Heart right ventricle (tissue), 16 donors: Measurements from ENCODE around the gene FAM89B. TPM values are rescaled to one million over a fixed set of nuclear protein-coding genes. Genes with fewer than 3 reads are reported as not detected.

ENCODE experiments used
- ATAC-seq, 8 donors: fragments of 200-7000 bp; cut with Tn5 transposase; one replicate each; pipeline ENCODE4 v1.9.1; 2020; ENCODE audit warnings: mild to moderate bottlenecking in 8 of 8, moderate library complexity in 8 of 8, moderate number of reproducible peaks in 1 of 8
- DNase-seq, 2 donors: peaks; one replicate each; pipeline ENCODE4 v3.0.0-alpha.2; 2020
- H3K27ac ChIP-seq, 10 donors: fragments of 200-600 bp; sonication (generic) in 2 of 10; one replicate each; pipeline versions ENCODE4 v1.5.0 to v1.8.0; 2020 to 2022; ENCODE audit warnings: mild to moderate bottlenecking in 3 of 10
- H3K27me3 ChIP-seq, 7 donors: fragments of 200-600 bp; one replicate each; pipeline ENCODE4 v1.8.0; 2021 to 2022; ENCODE audit warnings: mild to moderate bottlenecking in 2 of 7
- H3K36me3 ChIP-seq, 9 donors: fragments of 200-600 bp; sonication (generic) in 1 of 9; one replicate each; pipeline versions ENCODE4 v1.5.0 to v1.8.0; 2020 to 2022; ENCODE audit warnings: mild to moderate bottlenecking in 2 of 9
- H3K4me1 ChIP-seq, 9 donors: fragments of 200-600 bp; sonication (generic) in 1 of 9; one replicate each; pipeline versions ENCODE4 v1.5.0 to v1.8.0; 2020 to 2022; ENCODE audit warnings: mild to moderate bottlenecking in 4 of 9
- H3K4me3 ChIP-seq, 10 donors: fragments of 200-600 bp; sonication (generic) in 2 of 10; one replicate each; pipeline versions ENCODE4 v1.5.0 to v1.8.0; 2020 to 2022; ENCODE audit warnings: mild to moderate bottlenecking in 7 of 10, moderate library complexity in 2 of 10
- H3K9me3 ChIP-seq, 11 donors: fragments of 200-600 bp in 10 of 11; sonication (generic) in 2 of 11; one replicate each; pipeline versions ENCODE4 v1.5.0 to v1.8.0; 2013 to 2022; ENCODE audit warnings: mild to moderate bottlenecking in 2 of 11, control low read depth in 1 of 11, moderate library complexity in 1 of 11
- CTCF ChIP-seq, 9 donors: fragments of 200-600 bp; sonication (generic) in 2 of 9; IDR thresholded peaks; one replicate each; pipeline versions ENCODE4 v1.5.0 to v1.8.0; 2021 to 2022; ENCODE audit warnings: antibody characterized with exemption in 9 of 9, mild to moderate bottlenecking in 5 of 9, moderate library complexity in 1 of 9
- whole genome bisulfite sequencing, 2 donors: extraction: QIAGEN DNeasy Blood & Tissue Kit; methylation state at CpG; one replicate each; pipeline ENCODE4 v1.1.7; 2013; ENCODE audit warnings: inconsistent platforms in 1 of 2; 5-methylcytosine and 5-hydroxymethylcytosine counted together
- intact Hi-C, 10 donors: fragments of 100-400 bp; cut with DNase I; formaldehyde crosslinking; loops; one replicate each; pipeline versions ENCODE4 v1.11.1 to v1.14.2; 2022
- polyA plus RNA-seq, 2 donors: library from polyadenylated mRNA; stranded (reverse); fragments of 200-250 nt; gene quantifications; one replicate each; pipeline ENCODE4 v1.2.3, GENCODE V29; 2013
- total RNA-seq, 10 donors: library from RNA; stranded (reverse); fragmentation: NEBNext Ultra II Directional in 3 of 10; extraction: Animal tissue kit (Norgen Biotek cat#: 25700) in 3 of 10; gene quantifications; one replicate each; pipeline versions ENCODE4 v1.2.1 to v1.2.4, GENCODE V29; 2021 to 2023
- donor health status: Arrhythmogenic right ventricular cardiomyopathy.
- donor health status: ischemic (EF 13 %, LVEDD 7.1; RV severe dilation, severe dysfunction).
- donor health status: healthy with polysubstance abuse.
- donor health status: DM: no; HTN: yes; CAD: no.
- donor health status: DM: no; HTN: no; CAD: no.
- donor health status: ischemic (EF 25% LVEDD 6.9; RV normal size, moderate dysfunction).
- donor health status: ischemic (EF 25% LVEDD 5.7; RV mildly dilated, moderate dysfunction).
- donor health status: healthy.
- donor health status: DM: yes; HTN: yes; CAD: no.
- donor health status: Ischemic cardiomyopathy.
- donor health status: ischemic (EF 35%, LVEDD 5.7; RV mildly dilated, moderate dysfunction).
- donor health status: nonischemic (EF 11% LVEDD 7.7; RV severe dilation, severe dysfunction).
- donor health status: DM: yes; HTN: yes; CAD: no.
- donor health status: PGD.
- donor health status: ischemic (EF 29% LVEDD 5.4; RV normal size, mild dysfunction).
- donor health status: nonischemic (EF 23%, LVEDD 6.1; RV moderate dilation, normal function).

The FAM89B gene
- total and polyA plus RNA-seq, 12 donors, result 21.2 to 55.7 (median 33.8) TPM

GRCh38 chr11:65598258-65598699, 25.9 kb downstream of the FAM89B start:
- ATAC-seq (no peak), DNase-seq (no peak)
- intact Hi-C loops, result no loop called here
- Histone ChIP-seq H3K4me3 (no peak overlapping the region), H3K4me1 (peaks cover 4 to 33% (median 14%) of the 10 kb centered on the region in 9 donors), H3K27me3 (no peaks in the 10 kb centered on the region), H3K36me3 (peaks cover 0 to 75% (median 27%) of the 10 kb centered on the region in 9 donors), H3K27ac (no peak overlapping the region), H3K9me3 (no peaks in the 10 kb centered on the region)
- WGBS, 2 donors, result 89 to 93% methylated on average over 16 of the region's 16 CpGs
- no peak for TF ChIP-seq CTCF (IDR thresholded peaks at IDR 0.05)

- Histone ChIP-seq H3K9me3 (no peaks in the 10 kb centered on the region), H3K27me3 (no peaks in the 10 kb centered on the region), H3K4me3 (no peak overlapping the region), H3K27ac (no peak overlapping the region), H3K36me3 (peaks cover 0 to 79% (median 34%) of the 10 kb centered on the region in 9 donors), H3K4me1 (peaks cover 0 to 26% (median 7%) of the 10 kb centered on the region in 9 donors)
- WGBS, 2 donors, result 87 to 88% methylated on average over 49 of the region's 49 CpGs
- no peak for ATAC-seq
- TF ChIP-seq CTCF (IDR thresholded peaks at IDR 0.05), result no peak
- no peak for DNase-seq
- intact Hi-C loops, result no loop called here
Measured at GRCh38 chr11:65599216-65599954, 27.0 kb downstream of the FAM89B start.

GRCh38 chr11:65599955-65600246, 27.6 kb downstream of the FAM89B start:
- DNase-seq (no peak), ATAC-seq (peak in 1 of 8 donors; percentile 5)
- TF ChIP-seq CTCF (IDR thresholded peaks at IDR 0.05), result no peak
- no peak overlapping the region for H3K27ac ChIP-seq
- H3K9me3 ChIP-seq, result no peaks in the 10 kb centered on the region
- H3K36me3 ChIP-seq, result peaks cover 0 to 84% (median 38%) of the 10 kb centered on the region in 9 donors
- H3K4me3 ChIP-seq, result no peak overlapping the region
- H3K4me1 ChIP-seq, result peaks cover 0 to 23% (median 7%) of the 10 kb centered on the region in 9 donors
- intact Hi-C loops, result no loop called here
- WGBS, 2 donors, result 97 to 99% methylated on average over 6 of the region's 6 CpGs
- no peaks in the 10 kb centered on the region for H3K27me3 ChIP-seq

GRCh38 chr11:65604258-65604657, 31.9 kb downstream of the FAM89B start:
- intact Hi-C loops, result no loop called here
- H3K9me3 ChIP-seq, result no peaks in the 10 kb centered on the region
- ATAC-seq (no peak), DNase-seq (no peak)
- TF ChIP-seq CTCF (IDR thresholded peaks at IDR 0.05), result no peak
- peaks cover 14 to 46% (median 25%) of the 10 kb centered on the region in 9 donors for H3K4me1 ChIP-seq
- H3K36me3 ChIP-seq, result peaks cover 0 to 100% (median 40%) of the 10 kb centered on the region in 9 donors
- no peak overlapping the region for H3K4me3 ChIP-seq
- WGBS, 2 donors, result 95 to 100% methylated on average over 1 of the region's 1 CpG
- no peak overlapping the region for H3K27ac ChIP-seq
- no peaks in the 10 kb centered on the region for H3K27me3 ChIP-seq
